COLO668 (cell line): ENCODE measurements around the gene ZNF581.

Source experiments
- DNase-seq: peaks from one replicate; lab custom pipeline; 2025; ENCODE audit not compliant: unreplicated experiment; lab: John Stamatoyannopoulos, UW

The ZNF581 gene

GRCh38 chr19:55691561-55692481 is 48.4 kb downstream of the ZNF581 start:
- DNase-seq, result no peak

- DNase-seq, result no peak
These were observed 49.2 kb downstream of the ZNF581 start for GRCh38 chr19:55692681-55693081.

- no peak for DNase-seq
These were observed 50.0 kb downstream of the ZNF581 start for GRCh38 chr19:55693336-55693974.

GRCh38 chr19:55694241-55694655 is 50.8 kb downstream of the ZNF581 start:
- no peak for DNase-seq

GRCh38 chr19:55694656-55695491 is 51.4 kb downstream of the ZNF581 start:
- no peak for DNase-seq
